Esophagus muscularis mucosa (tissue), 4 donors: ENCODE data around the gene FCGR1A.
"Not testable (repeated sequence)": the region's sequence is repeated elsewhere in the genome, so short reads cannot be mapped to it uniquely, and the experiment has no call there.

Experiments
- CTCF ChIP-seq, 3 experiments: fragments of 200-600 bp in 2 of 3; fragments of 450-650 bp in 1 of 3; sonication (generic) in 2 of 3; IDR thresholded peaks; one replicate each; pipeline ENCODE4 v1.5.1; 2017 to 2019; ENCODE audit warnings: antibody characterized with exemption in 3 of 3, mild to moderate bottlenecking in 2 of 3, moderate library complexity in 1 of 3
- EP300 ChIP-seq: sonication (generic); formaldehyde crosslinking; IDR thresholded peaks from one replicate; pipeline ENCODE4 v1.6.1; 2017; ENCODE audit warnings: antibody characterized with exemption
- POLR2A ChIP-seq: fragments of 450-650 bp; IDR thresholded peaks from one replicate; pipeline ENCODE4 v1.6.1; 2017; ENCODE audit warnings: antibody characterized with exemption, moderate library complexity, mild to moderate bottlenecking, low read depth
- POLR2AphosphoS5 ChIP-seq, 2 donors: sonication (generic); formaldehyde crosslinking; IDR thresholded peaks; one replicate each; pipeline ENCODE4 v1.6.1; 2017; ENCODE audit warnings: antibody characterized with exemption in 2 of 2

GRCh38 chr1:149741914-149742313 lies 40.6 kb upstream of the FCGR1A start:
- TF ChIP-seq CTCF (IDR thresholded peaks at IDR 0.05); POLR2AphosphoS5 (IDR thresholded peaks at IDR 0.05); POLR2A; EP300: not testable (repeated sequence)
